SIG-M5 (cell line): ENCODE data around the gene TP53BP1.
A peak's percentile ranks its signal among the peaks of the same experiment; 100 is the strongest.

ENCODE experiments used
- DNase-seq: peaks from one replicate; lab custom pipeline; 2025; lab: John Stamatoyannopoulos, UW

TP53BP1 gene

GRCh38 chr15:43489191-43489590 lies 3.8 kb downstream of the TP53BP1 start:
- no peak for DNase-seq

GRCh38 chr15:43488790-43489189 lies 4.2 kb downstream of the TP53BP1 start:
- no peak for DNase-seq

- DNase-seq: no peak
These were observed 5.6 kb downstream of the TP53BP1 start for GRCh38 chr15:43487271-43487895.

GRCh38 chr15:43484455-43484854 lies 8.5 kb downstream of the TP53BP1 start:
- DNase-seq: no peak

- DNase-seq: no peak
These were observed 9.4 kb downstream of the TP53BP1 start for GRCh38 chr15:43483297-43484128.

GRCh38 chr15:43473885-43474284 lies 19.1 kb downstream of the TP53BP1 start:
- DNase-seq: no peak

GRCh38 chr15:43471975-43472374 lies 21.0 kb downstream of the TP53BP1 start:
- DNase-seq: no peak

- DNase-seq: no peak
These were observed 23.1 kb downstream of the TP53BP1 start for GRCh38 chr15:43469867-43470266.

GRCh38 chr15:43465100-43465499 lies 27.9 kb downstream of the TP53BP1 start:
- peak; percentile 39 for DNase-seq

- DNase-seq: no peak
These were observed 29.0 kb downstream of the TP53BP1 start for GRCh38 chr15:43463998-43464397.

- DNase-seq: no peak
These were observed 29.4 kb downstream of the TP53BP1 start for GRCh38 chr15:43463507-43463906.

- no peak for DNase-seq
These were observed 43.0 kb downstream of the TP53BP1 start for GRCh38 chr15:43449981-43450380.

GRCh38 chr15:43446344-43446743 lies 46.6 kb downstream of the TP53BP1 start:
- no peak for DNase-seq

GRCh38 chr15:43441316-43441715 lies 51.6 kb downstream of the TP53BP1 start:
- no peak for DNase-seq

GRCh38 chr15:43440721-43441281 lies 52.2 kb downstream of the TP53BP1 start:
- DNase-seq: peak; percentile 69

GRCh38 chr15:43439268-43439667 lies 53.7 kb downstream of the TP53BP1 start:
- DNase-seq: no peak

GRCh38 chr15:43436395-43436794 lies 56.6 kb downstream of the TP53BP1 start:
- no peak for DNase-seq

- no peak for DNase-seq
These were observed 58.5 kb downstream of the TP53BP1 start for GRCh38 chr15:43434446-43434845.

GRCh38 chr15:43433661-43434303 lies 59.2 kb downstream of the TP53BP1 start:
- DNase-seq: no peak

GRCh38 chr15:43433165-43433564 lies 59.8 kb downstream of the TP53BP1 start:
- DNase-seq: no peak

- no peak for DNase-seq
These were observed 63.3 kb downstream of the TP53BP1 start for GRCh38 chr15:43429687-43430086.

- no peak for DNase-seq
These were observed 69.2 kb downstream of the TP53BP1 start for GRCh38 chr15:43423793-43424192.

GRCh38 chr15:43420876-43421275 lies 72.1 kb downstream of the TP53BP1 start:
- no peak for DNase-seq
